ENCODE data around the gene ZNF266. TPM values are rescaled to one million over a fixed set of nuclear protein-coding genes. Genes with fewer than 3 reads are reported as not detected.

Gene ZNF266
- total RNA-seq: 10 to 100 TPM; 16.7 to 21.4 TPM
- long read RNA-seq, partial matches to known transcripts: 0 of 10 reads
- long read RNA-seq, other reads (novel, unspliced or antisense): 10 of 10 reads

- DNase-seq (peak; percentile 82 to 94), ATAC-seq (peak; percentile 99)
- intact Hi-C loops (cut with DNase I, micrococcal nuclease): no loop called here
Observed at GRCh38 chr19:9435279-9436268, at the start of gene ZNF266. Gene ZNF266 (minus strand): TSS chr19:9435573. CDS start chr19:9420089, 15,484 bp downstream.

- ATAC-seq: no peak
Observed at GRCh38 chr19:9485140-9485539, 49.8 kb upstream of the ZNF266 start.

GRCh38 chr19:9474975-9475374 lies 39.6 kb upstream of the ZNF266 start:
- DNase-seq (no peak), ATAC-seq (no peak)
- intact Hi-C loops (cut with DNase I, micrococcal nuclease): no loop called here

More at GRCh38 chr19:9485140-9485539, 49.8 kb upstream of the ZNF266 start:
- DNase-seq: no peak
- intact Hi-C loops (cut with DNase I, micrococcal nuclease): no loop called here

GRCh38 chr19:9467161-9467560 lies 31.8 kb upstream of the ZNF266 start:
- intact Hi-C loops (cut with DNase I, micrococcal nuclease): no loop called here
- DNase-seq: no peak
- no peak for ATAC-seq

- DNase-seq (no peak), ATAC-seq (no peak)
- intact Hi-C loops (cut with DNase I, micrococcal nuclease): no loop called here
Observed at GRCh38 chr19:9461938-9462337, 26.6 kb upstream of the ZNF266 start.

GRCh38 chr19:9456018-9456689 lies 20.8 kb upstream of the ZNF266 start:
- no peak for ATAC-seq
- intact Hi-C loops (cut with DNase I, micrococcal nuclease): no loop called here
- no peak for DNase-seq

- no peak for ATAC-seq
- intact Hi-C loops (cut with DNase I, micrococcal nuclease): no loop called here
- DNase-seq: no peak
Observed at GRCh38 chr19:9453953-9454352, 18.6 kb upstream of the ZNF266 start.

GRCh38 chr19:9445037-9445436 lies 9.7 kb upstream of the ZNF266 start:
- no peak for DNase-seq
- no peak for ATAC-seq
- intact Hi-C loops (cut with DNase I, micrococcal nuclease): no loop called here

GRCh38 chr19:9436358-9436757 lies 985 bp upstream of the ZNF266 start:
- intact Hi-C loops (cut with DNase I, micrococcal nuclease): no loop called here
- ATAC-seq (no peak), DNase-seq (no peak)

- intact Hi-C loops (cut with DNase I, micrococcal nuclease): no loop called here
- ATAC-seq: no peak
- peak in 1 of 2 donors; percentile 24 for DNase-seq
Observed at GRCh38 chr19:9431475-9431874, 3.9 kb downstream of the ZNF266 start.

- ATAC-seq (no peak), DNase-seq (no peak)
- intact Hi-C loops (cut with DNase I, micrococcal nuclease): no loop called here
Observed at GRCh38 chr19:9430444-9430843, 4.9 kb downstream of the ZNF266 start.

- DNase-seq: no peak
Observed at GRCh38 chr19:9427941-9428340, 7.4 kb downstream of the ZNF266 start.

GRCh38 chr19:9413240-9413954 lies 22.0 kb downstream of the ZNF266 start:
- DNase-seq (no peak), ATAC-seq (no peak)
- intact Hi-C loops (cut with DNase I, micrococcal nuclease): no loop called here

More at GRCh38 chr19:9427941-9428340, 7.4 kb downstream of the ZNF266 start:
- intact Hi-C loops (cut with DNase I, micrococcal nuclease): no loop called here
- ATAC-seq: no peak

- no peak for DNase-seq
- intact Hi-C loops (cut with DNase I, micrococcal nuclease): no loop called here
Observed at GRCh38 chr19:9407827-9408226, 27.5 kb downstream of the ZNF266 start.

GRCh38 chr19:9406798-9407352 lies 28.5 kb downstream of the ZNF266 start:
- intact Hi-C loops (cut with DNase I, micrococcal nuclease): no loop called here
- ATAC-seq (peak; percentile 68), DNase-seq (peak; percentile 54 to 60)

More at GRCh38 chr19:9407827-9408226, 27.5 kb downstream of the ZNF266 start:
- no peak for ATAC-seq

- intact Hi-C loops (cut with DNase I, micrococcal nuclease): no loop called here
- no peak for ATAC-seq
- DNase-seq: no peak
Observed at GRCh38 chr19:9381361-9381785, 54.0 kb downstream of the ZNF266 start.

- intact Hi-C loops (cut with DNase I, micrococcal nuclease): no loop called here
- no peak for ATAC-seq
- no peak for DNase-seq
Observed at GRCh38 chr19:9370738-9371619, 64.4 kb downstream of the ZNF266 start.

- ATAC-seq (no peak), DNase-seq (no peak)
- intact Hi-C loops (cut with DNase I, micrococcal nuclease): no loop called here
Observed at GRCh38 chr19:9362905-9363304, 72.5 kb downstream of the ZNF266 start, which contains the start of gene ZNF177. Gene ZNF177 (plus strand): TSS chr19:9363013. CDS start chr19:9378312, 15,299 bp downstream.
